GM10248 (cell line): Measurements from ENCODE around the gene SLC1A1.
"Not testable (repeated sequence)": the region's sequence is repeated elsewhere in the genome, so short reads cannot be mapped to it uniquely, and the experiment has no call there.

Experiments used
- CTCF ChIA-PET: fragments of 300-600 bp; sonication (Branson Sonifier 250); formaldehyde crosslinking; extraction: SDS; loops from one replicate; lab custom pipeline; 2021; ENCODE audit warnings: antibody characterized with exemption; lab: Yijun Ruan, JAX
- POLR2A ChIA-PET: fragments of 350-650 bp; sonication (Branson Sonifier 250); formaldehyde crosslinking; extraction: SDS; loops from one replicate; lab custom pipeline; 2020; ENCODE audit warnings: antibody characterized with exemption; lab: Yijun Ruan, JAX
- DNase-seq: peaks from one replicate; pipeline ENCODE4 v3.0.0; 2012; ENCODE audit errors: extremely low spot score
- CTCF ChIP-seq: IDR thresholded peaks from 2 replicates; pipeline ENCODE4 v1.5.1; 2012; ENCODE audit warnings: mild to moderate bottlenecking, low read depth; ENCODE audit errors: extremely low read depth, missing control alignments, control extremely low read depth

Gene SLC1A1

GRCh38 chr9:4594994-4595393 is 104.7 kb downstream of the SLC1A1 start:
- ChIA-PET POLR2A (no interaction called here), CTCF (interaction anchor here (2.1 kb wide), 1 partner anchor 10 kb away, joined by 8 read pairs; no protein-coding TSS in a partner anchor)
- no peak for TF ChIP-seq CTCF
- peak; percentile 24 for DNase-seq

GRCh38 chr9:4596165-4596922 is 106.1 kb downstream of the SLC1A1 start:
- ChIA-PET CTCF (interaction anchor here (0.9 to 2.1 kb wide), 2 partner anchors 9 to 10 kb away, joined by 3 to 8 read pairs; no protein-coding TSS in a partner anchor), POLR2A (no interaction called here)
- no peak for TF ChIP-seq CTCF
- DNase-seq, result no peak

GRCh38 chr9:4600368-4600767 is 110.1 kb downstream of the SLC1A1 start:
- no peak for TF ChIP-seq CTCF
- no peak for DNase-seq
- POLR2A ChIA-PET, result interaction anchor here (0.6 kb wide), 1 partner anchor 194 kb away, joined by 3 read pairs; no protein-coding TSS in a partner anchor
- CTCF ChIA-PET, result interaction anchor here (0.7 to 1.4 kb wide), 6 partner anchors 12 to 1233 kb away, joined by 3 to 4 read pairs (median 3); partner anchors contain the start of genes ERMP1 and SPATA6L

GRCh38 chr9:4603830-4604229 is 113.6 kb downstream of the SLC1A1 start:
- TF ChIP-seq CTCF, result no peak
- no peak for DNase-seq
- CTCF ChIA-PET, result interaction anchor here (0.9 to 3.0 kb wide), 23 partner anchors 10 to 321 kb away, joined by 3 to 18 read pairs (median 4); partner anchors contain the start of gene PLPP6
- POLR2A ChIA-PET, result no interaction called here

GRCh38 chr9:4604678-4605095 is 114.4 kb downstream of the SLC1A1 start:
- DNase-seq, result peak; percentile 70
- peak; percentile 74 for TF ChIP-seq CTCF
- POLR2A ChIA-PET, result no interaction called here
- CTCF ChIA-PET, result interaction anchor here (0.7 to 3.0 kb wide), 42 partner anchors 9 to 812 kb away, joined by 3 to 18 read pairs (median 4); partner anchors contain the start of gene PLPP6

- CTCF ChIA-PET, POLR2A ChIA-PET, DNase-seq: not testable (repeated sequence)
Observed at GRCh38 chr9:4606033-4606432, 115.8 kb downstream of the SLC1A1 start.

GRCh38 chr9:4614627-4615026 is 124.4 kb downstream of the SLC1A1 start:
- ChIA-PET POLR2A (no interaction called here), CTCF (interaction anchor here (1.2 to 3.2 kb wide), 3 partner anchors 10 to 28 kb away, joined by 3 to 18 read pairs (median 5); no protein-coding TSS in a partner anchor)
- DNase-seq, result no peak
- no peak for TF ChIP-seq CTCF
